ENCODE data around the gene ATG7.
"Not testable (repeated sequence)": the region's sequence is repeated elsewhere in the genome, so short reads cannot be mapped to it uniquely, and the experiment has no call there.

Gene ATG7

GRCh38 chr3:11593318-11594034 lies 321.3 kb downstream of the ATG7 start:
- no peak for DNase-seq (ENCODE audit: low spot score)

GRCh38 chr3:11595024-11595423 lies 322.8 kb downstream of the ATG7 start:
- not testable (repeated sequence) for DNase-seq (ENCODE audit: low spot score)

- DNase-seq (ENCODE audit: low spot score): no peak
These were observed 324.2 kb downstream of the ATG7 start for GRCh38 chr3:11596387-11596786.

GRCh38 chr3:11600501-11601282 lies 328.5 kb downstream of the ATG7 start:
- DNase-seq (ENCODE audit: low spot score): no peak

- no peak for DNase-seq (ENCODE audit: low spot score)
These were observed 329.4 kb downstream of the ATG7 start for GRCh38 chr3:11601446-11602238.

GRCh38 chr3:11602239-11602840 lies 330.1 kb downstream of the ATG7 start:
- DNase-seq (ENCODE audit: low spot score): no peak

GRCh38 chr3:11602886-11603527 lies 330.8 kb downstream of the ATG7 start:
- DNase-seq (ENCODE audit: low spot score): no peak

GRCh38 chr3:11603628-11604027 lies 331.4 kb downstream of the ATG7 start:
- DNase-seq (ENCODE audit: low spot score): no peak

GRCh38 chr3:11604139-11604892 lies 332.1 kb downstream of the ATG7 start:
- DNase-seq (ENCODE audit: low spot score): no peak

- DNase-seq (ENCODE audit: low spot score): no peak
These were observed 333.2 kb downstream of the ATG7 start for GRCh38 chr3:11605398-11605797.

GRCh38 chr3:11606090-11606784 lies 334.0 kb downstream of the ATG7 start:
- no peak for DNase-seq (ENCODE audit: low spot score)

- DNase-seq (ENCODE audit: low spot score): no peak
These were observed 334.8 kb downstream of the ATG7 start for GRCh38 chr3:11606865-11607440.

Measured in CD4-positive, alpha-beta T cell treated with Interleukin-2 at 100 ng/mL for 4 hours (primary cell).